ENCODE results near the gene FBXL14.

DNA sequence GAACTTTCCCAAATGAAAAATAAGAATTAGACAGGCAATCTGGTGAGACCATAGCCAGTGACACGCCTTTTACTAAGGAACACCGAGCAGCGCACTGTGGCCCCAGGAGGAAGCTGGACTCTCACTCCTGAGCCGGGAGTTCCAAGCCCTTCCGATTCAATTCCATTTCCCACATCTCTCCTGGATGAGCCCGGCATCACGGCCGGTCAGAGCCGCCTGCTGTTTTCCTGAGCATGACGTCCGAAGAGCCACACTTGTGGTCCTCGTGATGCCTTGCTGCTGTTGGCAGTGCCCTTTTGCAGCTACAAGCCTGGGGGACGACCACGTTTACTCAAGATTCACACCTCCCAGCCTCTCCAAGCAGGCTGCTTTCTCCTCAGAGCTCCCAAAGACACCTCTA, 40.8 kb downstream of the FBXL14 start:
- TF ChIP-seq, protein P1, sequence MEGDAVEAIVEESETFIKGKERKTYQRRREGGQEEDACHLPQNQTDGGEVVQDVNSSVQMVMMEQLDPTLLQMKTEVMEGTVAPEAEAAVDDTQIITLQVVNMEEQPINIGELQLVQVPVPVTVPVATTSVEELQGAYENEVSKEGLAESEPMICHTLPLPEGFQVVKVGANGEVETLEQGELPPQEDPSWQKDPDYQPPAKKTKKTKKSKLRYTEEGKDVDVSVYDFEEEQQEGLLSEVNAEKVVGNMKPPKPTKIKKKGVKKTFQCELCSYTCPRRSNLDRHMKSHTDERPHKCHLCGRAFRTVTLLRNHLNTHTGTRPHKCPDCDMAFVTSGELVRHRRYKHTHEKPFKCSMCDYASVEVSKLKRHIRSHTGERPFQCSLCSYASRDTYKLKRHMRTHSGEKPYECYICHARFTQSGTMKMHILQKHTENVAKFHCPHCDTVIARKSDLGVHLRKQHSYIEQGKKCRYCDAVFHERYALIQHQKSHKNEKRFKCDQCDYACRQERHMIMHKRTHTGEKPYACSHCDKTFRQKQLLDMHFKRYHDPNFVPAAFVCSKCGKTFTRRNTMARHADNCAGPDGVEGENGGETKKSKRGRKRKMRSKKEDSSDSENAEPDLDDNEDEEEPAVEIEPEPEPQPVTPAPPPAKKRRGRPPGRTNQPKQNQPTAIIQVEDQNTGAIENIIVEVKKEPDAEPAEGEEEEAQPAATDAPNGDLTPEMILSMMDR (IDR thresholded peaks at IDR 0.05): no peak
- no peak for TF ChIP-seq POLR2AphosphoS5 (IDR thresholded peaks at IDR 0.05)
- no peak for TF ChIP-seq POLR2A (IDR thresholded peaks at IDR 0.05)
